GM18867 (cell line): ENCODE data around the gene C17orf100.
"Not testable (repeated sequence)": the region's sequence is repeated elsewhere in the genome, so short reads cannot be mapped to it uniquely, and the experiment has no call there.

ENCODE experiments used
- ATAC-seq: cut with Tn5 transposase; IDR thresholded peaks from one replicate; pipeline ENCODE4 v1.9.1; 2021; ENCODE audit warnings: mild to moderate bottlenecking, moderate library complexity; ENCODE audit not compliant: unreplicated experiment

C17orf100 gene

GRCh38 chr17:6688944-6689343 is 37.4 kb downstream of the C17orf100 start:
- no peak for ATAC-seq

DNA sequence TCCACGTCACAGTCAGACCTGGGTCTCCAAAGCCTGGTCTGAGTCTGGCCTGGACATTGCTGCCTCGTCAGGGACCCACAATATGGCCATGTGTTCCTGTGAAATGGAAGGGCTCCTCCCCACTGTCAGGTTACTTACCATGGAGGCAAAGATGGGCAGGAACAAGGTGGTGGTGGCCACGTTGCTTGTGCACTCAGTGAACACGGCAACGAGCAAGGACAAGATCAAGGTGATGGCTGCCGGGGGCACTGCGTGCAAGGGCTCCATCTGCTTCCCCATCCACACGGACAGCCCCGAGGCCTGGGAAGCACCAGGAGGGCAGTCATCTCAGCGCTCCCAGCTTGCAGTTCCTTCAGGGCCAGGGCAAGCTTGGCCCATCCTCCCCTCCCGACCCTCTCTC is 39.1 kb downstream of the C17orf100 start:
- ATAC-seq, result no peak

DNA sequence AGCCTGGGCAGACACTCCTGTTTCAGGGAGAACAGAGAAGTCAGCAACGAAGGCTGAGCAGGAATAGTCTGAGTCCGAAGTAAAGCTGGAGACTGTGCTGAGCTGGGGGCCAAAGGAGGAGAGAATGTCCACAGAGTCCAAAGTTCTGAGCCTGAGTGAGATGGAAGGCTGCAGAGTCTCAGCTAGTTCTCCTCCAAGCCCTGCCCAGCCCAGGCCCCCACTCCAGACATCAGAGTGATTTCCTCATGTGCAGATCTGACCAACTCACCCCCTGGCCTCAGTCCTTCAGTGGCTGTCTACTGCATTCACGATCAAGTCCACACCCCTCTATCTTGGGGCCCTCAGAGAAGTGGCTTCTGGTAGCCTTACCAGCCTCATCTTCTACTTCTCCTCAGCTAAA is 40.0 kb downstream of the C17orf100 start:
- ATAC-seq, result no peak

- ATAC-seq, result not testable (repeated sequence)
These were observed 40.4 kb downstream of the C17orf100 start for GRCh38 chr17:6691958-6692357.

DNA sequence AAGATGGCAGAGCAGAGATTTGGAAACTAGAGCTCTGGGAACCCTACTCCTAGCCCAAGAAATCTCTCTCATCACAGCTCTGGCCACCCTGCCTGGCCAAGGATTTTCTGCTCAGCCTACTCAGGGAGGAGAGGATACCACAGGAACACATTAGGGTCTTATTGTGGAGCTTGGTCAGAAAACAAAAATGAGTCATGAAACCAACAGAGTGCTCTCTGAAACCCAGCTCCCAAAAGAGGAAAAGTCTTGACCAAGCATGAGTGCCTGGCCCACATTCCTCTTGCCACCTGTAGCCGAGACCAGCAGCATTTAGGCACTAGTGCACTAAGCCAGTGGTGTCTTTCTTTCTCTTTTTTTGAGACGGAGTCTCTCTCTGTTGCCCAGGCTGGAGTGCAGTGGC is 43.5 kb downstream of the C17orf100 start:
- no peak for ATAC-seq

GRCh38 chr17:6695565-6695964 is 44.0 kb downstream of the C17orf100 start:
- no peak for ATAC-seq

- no peak for ATAC-seq
These were observed 45.3 kb downstream of the C17orf100 start for GRCh38 chr17:6696906-6697305.

GRCh38 chr17:6698004-6698403 is 46.4 kb downstream of the C17orf100 start:
- no peak for ATAC-seq

DNA sequence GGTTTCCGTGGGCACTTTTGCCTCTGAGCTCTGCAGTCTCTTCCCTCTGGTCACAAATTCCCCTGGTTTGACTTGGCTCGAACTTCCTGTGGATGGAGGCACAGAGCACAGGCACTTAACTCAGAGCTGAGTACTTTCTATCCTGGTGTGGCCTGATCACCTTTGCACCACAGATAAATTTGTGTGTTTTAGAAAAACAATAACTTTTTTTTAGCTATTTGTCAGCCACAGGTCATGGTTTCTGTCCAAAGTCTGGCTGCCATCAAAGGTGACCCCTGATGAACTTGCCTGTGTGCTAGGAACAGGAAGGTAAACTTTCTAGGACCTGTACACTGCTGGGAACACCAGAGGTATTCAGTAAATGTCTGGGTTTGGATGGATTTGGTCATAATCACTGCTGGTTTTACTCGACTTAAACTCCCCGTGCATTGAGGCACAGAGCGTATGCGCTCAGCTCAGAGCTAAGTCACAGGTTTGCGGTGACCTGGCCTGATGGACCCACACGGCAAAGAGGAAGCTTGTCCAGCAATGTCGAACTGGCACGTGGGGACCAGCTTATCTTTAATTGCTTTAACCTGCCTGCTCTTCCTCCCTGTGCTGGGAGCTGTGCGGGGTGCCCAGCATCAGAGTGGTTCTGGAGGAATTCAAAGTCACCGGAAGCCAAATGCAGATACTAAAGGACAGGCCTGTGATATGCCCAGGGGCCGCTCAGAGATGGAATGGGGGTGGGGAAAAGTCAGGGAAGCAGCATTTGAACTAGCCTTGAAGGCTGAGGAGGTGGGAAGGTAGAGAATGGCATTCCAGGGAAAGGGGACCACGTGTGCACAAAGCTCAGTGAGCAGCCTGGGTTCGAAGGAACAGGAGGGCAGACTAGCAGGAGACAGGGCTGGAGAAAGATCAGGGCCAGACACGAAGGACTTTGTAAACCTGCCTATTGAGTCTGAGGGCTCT is 48.7 kb downstream of the C17orf100 start:
- no peak for ATAC-seq

DNA sequence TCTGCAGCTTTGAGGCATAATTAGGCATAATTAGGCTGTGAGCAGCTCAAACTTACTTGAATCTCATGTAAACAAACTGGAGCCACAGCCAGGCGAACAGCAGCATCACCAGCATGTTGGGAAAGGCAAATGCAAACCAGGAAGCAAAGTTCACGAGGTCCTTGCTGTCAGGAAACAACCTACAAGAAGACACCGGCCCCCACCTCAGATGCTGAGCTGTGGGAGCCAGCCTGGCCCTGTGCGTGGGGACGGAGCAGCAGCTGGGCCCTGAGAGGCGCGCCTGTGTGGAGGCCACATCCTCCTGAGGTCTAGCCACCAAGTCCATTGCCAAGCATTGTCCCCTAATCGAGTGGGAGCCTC is 49.4 kb downstream of the C17orf100 start:
- ATAC-seq, result no peak

GRCh38 chr17:6701719-6702118 is 50.2 kb downstream of the C17orf100 start:
- ATAC-seq, result no peak

GRCh38 chr17:6702567-6703215 is 51.1 kb downstream of the C17orf100 start:
- no peak for ATAC-seq
